GM18873 (cell line): ENCODE measurements around the gene DNAH7.

Source experiments
- ATAC-seq: cut with Tn5 transposase; IDR thresholded peaks from one replicate; pipeline ENCODE4 v1.9.1; 2021; ENCODE audit warnings: mild to moderate bottlenecking, moderate library complexity, moderate number of reproducible peaks; ENCODE audit not compliant: unreplicated experiment, low FRiP score

The DNAH7 gene

GRCh38 chr2:196079052-196079451, 10.4 kb upstream of the DNAH7 start:
- ATAC-seq, result no peak

DNA sequence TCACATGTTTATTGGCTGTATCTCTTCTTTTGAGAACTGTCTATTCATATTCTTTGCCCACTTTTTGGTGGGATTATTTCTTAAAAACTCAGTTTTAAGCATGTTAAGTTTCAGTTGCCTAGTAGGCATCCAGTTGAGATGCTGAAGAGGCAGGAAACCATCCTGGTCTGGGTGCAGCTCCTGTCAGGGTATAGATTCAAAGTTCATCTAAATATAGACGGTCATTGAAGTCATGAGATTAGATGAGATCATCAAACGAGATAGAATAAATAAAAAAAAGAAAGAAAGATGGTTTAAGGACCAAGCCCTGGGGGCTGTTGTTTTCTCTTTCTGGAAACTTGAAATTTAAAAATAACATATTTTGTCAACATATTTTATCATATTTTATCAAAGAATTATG, 9.2 kb upstream of the DNAH7 start:
- no peak for ATAC-seq

DNA sequence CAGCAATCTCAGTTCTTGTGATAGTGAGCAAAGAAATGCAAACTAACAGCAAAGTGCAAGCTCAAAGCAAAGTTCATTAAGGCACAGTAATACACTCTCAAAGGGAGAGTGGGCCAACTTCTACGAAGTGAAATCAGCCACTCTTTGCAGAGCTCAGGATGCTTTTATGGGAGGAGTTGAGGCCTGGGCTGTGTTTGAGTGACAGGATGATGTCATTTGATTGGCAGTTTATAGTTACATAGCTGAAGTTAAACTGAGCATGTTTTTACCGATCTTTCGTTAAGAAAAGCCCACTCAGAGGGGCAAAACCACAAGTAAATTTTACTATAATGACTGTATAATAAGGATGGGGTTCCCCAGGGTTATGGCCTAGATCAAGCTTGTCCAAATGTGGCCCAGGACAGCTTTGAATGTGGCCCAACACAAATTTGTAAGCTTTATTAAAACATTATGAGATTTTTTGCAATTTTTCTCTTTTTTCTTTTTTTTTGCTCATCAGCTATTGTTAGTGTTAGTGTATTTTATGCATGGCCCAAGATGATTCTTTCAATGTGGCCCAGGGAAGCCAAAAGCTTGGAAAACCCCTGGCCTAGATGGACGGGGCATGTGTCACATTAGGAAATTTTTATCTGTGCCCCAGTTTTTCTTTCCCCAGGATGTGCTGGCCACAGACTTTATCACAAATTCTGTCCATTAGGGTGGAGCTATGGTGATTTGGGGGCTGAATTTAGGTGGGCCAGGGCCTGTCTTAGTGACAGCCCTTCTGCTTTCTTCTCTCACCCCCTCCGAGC, 8.3 kb upstream of the DNAH7 start:
- no peak for ATAC-seq

DNA sequence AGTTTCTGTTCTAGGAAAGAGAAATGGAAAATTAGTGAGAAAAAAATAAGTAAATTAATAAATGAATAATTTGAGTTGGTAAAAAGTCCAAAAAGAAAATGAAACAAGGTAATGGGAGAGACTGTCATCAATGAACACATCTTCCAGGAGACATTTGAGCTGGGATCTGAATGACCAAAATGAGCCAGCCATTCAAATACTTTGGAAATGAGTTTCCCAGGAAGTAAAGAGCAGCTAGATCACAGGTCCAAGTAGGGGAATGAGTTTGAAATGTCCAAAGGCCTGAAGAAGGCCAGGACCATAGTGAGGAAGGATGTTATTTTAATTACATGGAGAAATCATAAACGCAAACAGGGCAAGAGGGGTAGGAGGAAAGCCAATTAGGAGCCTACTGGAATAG, 6.6 kb upstream of the DNAH7 start:
- no peak for ATAC-seq

GRCh38 chr2:196074631-196075030, 6.0 kb upstream of the DNAH7 start:
- ATAC-seq, result no peak

DNA sequence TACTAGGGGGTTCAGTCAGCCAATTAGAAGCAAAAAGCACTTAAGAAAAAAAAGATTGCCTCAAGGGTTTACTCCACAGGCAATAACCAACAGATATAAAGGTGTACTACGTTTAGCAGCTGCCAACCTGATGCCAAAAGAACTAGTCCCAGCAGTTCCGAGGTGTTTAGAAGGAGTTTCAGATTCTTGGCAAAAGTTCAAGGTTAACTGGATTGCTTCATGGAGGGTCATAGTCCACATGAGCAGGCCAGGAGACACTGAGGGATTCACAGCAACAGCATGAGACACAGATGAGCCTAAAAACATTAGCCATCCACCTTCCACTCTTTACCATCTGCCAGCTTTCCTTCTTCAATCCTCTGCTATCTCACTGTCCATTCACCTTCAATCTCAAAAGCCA, 4.9 kb upstream of the DNAH7 start:
- ATAC-seq, result no peak

DNA sequence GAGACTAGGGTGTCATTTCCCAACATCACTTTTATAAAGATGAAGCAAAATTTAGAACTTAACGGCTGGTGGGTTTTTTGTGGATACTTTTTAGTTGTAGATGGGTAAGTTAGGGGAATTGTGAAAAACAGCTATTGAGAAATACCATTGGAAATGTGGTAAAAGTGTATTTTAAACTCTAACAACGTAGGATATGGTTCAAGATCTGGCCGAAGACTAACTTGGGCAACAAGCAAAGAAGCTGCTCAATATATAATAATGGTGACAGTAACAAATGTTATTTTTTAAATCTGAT, 1.6 kb downstream of the DNAH7 start:
- no peak for ATAC-seq

GRCh38 chr2:196066291-196067087, 2.1 kb downstream of the DNAH7 start:
- no peak for ATAC-seq

GRCh38 chr2:196063773-196064172, 4.9 kb downstream of the DNAH7 start:
- no peak for ATAC-seq

DNA sequence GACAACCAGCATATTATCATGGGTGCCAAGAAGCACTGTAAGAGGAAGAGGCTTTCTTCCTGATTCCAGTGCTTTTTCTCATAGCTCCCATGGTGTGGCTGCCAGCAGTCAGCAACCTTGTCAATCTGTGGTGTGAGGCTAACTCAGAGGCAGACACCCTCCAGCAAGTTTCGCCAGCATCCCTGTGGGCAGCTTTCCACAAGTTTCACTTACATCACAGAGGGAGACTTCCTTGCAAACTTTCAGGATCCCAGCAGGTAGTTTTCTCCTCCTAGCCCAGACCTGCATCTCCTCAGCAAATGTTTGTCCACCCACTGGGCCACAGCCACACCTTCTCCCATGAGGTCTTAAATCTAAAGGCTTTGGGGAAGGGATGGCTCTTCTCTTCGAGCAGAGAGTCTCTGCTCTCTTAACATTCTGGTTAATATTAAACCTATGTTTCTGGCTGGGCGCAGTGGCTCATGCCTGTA, 9.1 kb downstream of the DNAH7 start:
- ATAC-seq, result no peak

GRCh38 chr2:196054631-196055030, 14.0 kb downstream of the DNAH7 start:
- no peak for ATAC-seq

GRCh38 chr2:196046123-196046917, 22.3 kb downstream of the DNAH7 start:
- ATAC-seq, result no peak

GRCh38 chr2:196041786-196042185, 26.9 kb downstream of the DNAH7 start:
- ATAC-seq, result no peak

- no peak for ATAC-seq
Measured at GRCh38 chr2:196040218-196040617, 28.4 kb downstream of the DNAH7 start.

DNA sequence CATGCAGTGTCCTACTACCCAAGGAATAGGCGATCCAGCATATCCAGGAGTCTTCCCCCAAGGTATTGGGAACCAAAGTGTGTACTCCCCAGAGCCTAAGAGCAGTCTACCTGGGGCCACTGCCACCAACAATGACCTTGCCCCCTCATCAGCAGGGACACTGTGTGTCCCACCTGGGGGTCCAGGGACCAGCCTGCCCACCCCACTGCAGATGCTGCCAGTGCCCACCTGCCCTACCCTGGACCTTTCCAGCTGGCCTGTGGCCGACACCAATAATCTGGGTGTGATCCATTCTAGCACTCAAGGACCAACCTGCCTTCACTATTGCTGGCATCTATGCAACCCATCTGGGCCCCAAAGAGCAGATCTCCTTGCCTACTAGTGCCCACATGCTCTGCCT, 32.2 kb downstream of the DNAH7 start:
- ATAC-seq, result no peak

- ATAC-seq, result no peak
Measured at GRCh38 chr2:196018037-196018436, 50.6 kb downstream of the DNAH7 start.

GRCh38 chr2:196012314-196012713, 56.3 kb downstream of the DNAH7 start:
- ATAC-seq, result no peak

- no peak for ATAC-seq
Measured at GRCh38 chr2:196000551-196000950, 68.1 kb downstream of the DNAH7 start.

GRCh38 chr2:195998070-195998469, 70.6 kb downstream of the DNAH7 start:
- ATAC-seq, result no peak

GRCh38 chr2:195995499-195995898, 73.1 kb downstream of the DNAH7 start:
- ATAC-seq, result no peak

GRCh38 chr2:195993623-195994022, 75.0 kb downstream of the DNAH7 start:
- ATAC-seq, result no peak
